NCI-H1930 (cell line): ENCODE results near the gene NT5DC3.

Experiments used
- DNase-seq, 2 experiments: peaks; one replicate each; lab custom pipeline; 2025; lab: John Stamatoyannopoulos, UW

The NT5DC3 gene

GRCh38 chr12:103840876-103841689, at the start of gene NT5DC3:
TSS of gene NT5DC3 (minus strand) at chr12:103841234. CDS start at chr12:103841156, 78 bp downstream.
- peak; percentile 49 to 79 for DNase-seq

- no peak for DNase-seq
Measured at GRCh38 chr12:103887738-103888137, 46.7 kb upstream of the NT5DC3 start.

DNA sequence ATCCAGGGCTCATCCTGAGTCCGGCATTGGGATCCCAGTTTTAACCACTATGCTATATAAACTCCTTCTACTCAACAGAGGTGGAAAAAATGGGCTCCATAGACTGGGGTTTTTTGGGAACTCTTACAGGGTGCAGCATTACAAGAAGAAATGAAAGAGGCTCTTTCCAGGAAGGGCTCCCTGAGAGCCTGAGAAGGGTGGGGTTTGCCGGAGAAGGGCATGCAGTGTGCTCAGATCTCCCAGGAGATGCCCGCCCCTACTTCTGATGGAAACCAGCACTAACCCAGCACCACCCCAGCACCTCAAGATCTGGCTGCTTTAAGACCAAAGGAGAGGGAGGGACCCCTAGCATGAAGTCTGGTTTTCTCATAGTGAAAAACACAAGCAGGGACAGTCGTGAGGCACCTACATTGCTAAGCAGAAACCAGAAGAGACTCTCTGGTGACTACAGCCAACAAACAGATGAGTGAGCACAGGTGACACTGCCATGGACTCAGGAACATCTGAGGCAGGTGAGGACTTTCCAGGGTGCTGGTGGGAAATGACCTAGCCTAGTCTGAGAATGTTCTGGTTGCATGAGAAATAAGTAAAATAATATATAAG, 45.3 kb upstream of the NT5DC3 start:
- no peak for DNase-seq

DNA sequence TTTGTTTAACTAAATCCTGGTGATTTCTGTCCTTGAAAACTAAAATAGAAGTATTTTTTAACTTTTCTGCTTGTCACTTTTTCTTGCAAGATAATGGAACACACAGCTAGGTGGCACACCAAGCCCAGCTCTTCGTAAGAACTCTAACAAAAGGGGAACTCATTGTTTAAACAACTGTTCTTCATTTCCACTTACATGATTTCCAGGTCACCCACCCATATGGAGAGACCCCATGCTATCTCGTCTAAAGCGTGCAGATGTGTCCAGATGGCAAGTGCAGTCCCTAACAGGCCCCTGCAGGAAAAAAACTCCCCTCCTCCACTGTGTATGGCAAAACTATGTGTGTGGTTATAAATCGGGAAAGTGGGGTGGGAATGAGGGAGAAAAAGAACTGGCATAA, 43.3 kb upstream of the NT5DC3 start:
- DNase-seq, result no peak

DNA sequence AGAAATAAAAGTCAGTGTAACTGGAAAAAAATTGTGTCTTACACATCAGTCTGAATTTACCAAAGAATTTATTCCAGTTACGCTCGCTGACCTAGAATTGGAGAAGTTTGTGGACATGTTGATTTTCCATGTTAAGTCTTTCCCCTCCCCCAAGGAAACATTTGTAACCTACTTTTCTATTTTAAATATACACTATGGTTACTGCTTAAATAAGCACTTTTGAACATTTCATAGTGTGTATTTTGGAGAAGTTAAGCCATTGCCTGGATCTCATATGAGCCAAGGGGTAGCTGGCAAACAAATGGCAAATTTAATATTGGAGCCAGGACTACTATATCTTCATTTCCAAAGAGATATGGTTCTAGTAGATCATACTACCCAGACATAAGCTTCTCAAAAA, 42.9 kb upstream of the NT5DC3 start:
- DNase-seq, result no peak

- DNase-seq, result no peak
Measured at GRCh38 chr12:103882861-103883596, 42.0 kb upstream of the NT5DC3 start.

GRCh38 chr12:103881261-103881660, 40.2 kb upstream of the NT5DC3 start:
- no peak for DNase-seq

GRCh38 chr12:103880299-103881142, 39.5 kb upstream of the NT5DC3 start:
- DNase-seq, result peak; percentile 48

DNA sequence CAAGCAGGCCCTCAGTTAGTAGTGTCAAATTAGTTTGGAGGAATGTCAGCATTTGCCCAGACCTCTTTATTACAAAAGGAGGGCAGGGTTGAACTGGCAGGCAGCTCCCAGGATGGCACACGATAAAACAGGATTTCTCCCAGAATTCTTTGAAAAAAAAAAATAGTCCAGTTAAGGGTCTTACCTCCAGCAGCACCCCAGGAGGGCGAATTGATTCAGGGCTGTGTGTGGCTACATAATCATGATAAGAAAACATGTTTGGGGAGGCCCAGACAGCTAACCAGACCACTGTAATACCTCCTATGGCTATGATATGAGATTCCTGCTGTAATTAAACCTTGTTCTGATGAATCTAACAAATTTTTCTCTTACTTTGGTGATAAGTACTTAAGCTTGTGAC, 38.8 kb upstream of the NT5DC3 start:
- no peak for DNase-seq

- DNase-seq, result no peak
Measured at GRCh38 chr12:103879048-103879692, 38.1 kb upstream of the NT5DC3 start.

DNA sequence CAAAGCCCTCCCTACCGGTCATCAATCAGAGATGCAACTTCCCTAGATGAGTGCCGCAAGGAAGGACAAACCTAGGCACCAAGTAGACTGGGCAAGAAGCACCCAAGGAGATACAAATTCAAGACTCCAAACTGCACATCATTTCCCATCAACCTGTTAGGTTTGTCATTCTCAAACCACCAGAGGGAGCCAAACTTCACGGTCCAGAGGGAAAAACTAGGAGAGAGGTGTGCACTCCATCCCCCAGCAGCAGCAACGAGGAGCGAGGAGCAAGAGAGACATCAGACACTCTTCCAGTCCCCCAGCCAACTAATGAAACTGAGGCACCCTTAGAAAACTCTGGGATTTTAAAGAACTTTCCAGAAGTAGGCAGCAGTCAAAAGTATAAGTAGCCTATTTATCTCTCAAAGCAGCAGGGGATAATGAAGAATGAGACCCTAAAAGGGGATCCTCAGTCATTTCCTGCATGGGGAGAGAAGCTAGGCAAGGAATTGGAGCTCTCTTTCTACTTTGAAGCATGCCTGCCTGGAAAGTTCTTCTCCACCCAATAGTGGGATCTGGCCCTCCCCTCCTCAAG, 37.0 kb upstream of the NT5DC3 start:
- DNase-seq, result peak; percentile 63 to 78

- no peak for DNase-seq
Measured at GRCh38 chr12:103877288-103877687, 36.3 kb upstream of the NT5DC3 start.

GRCh38 chr12:103875666-103876065, 34.6 kb upstream of the NT5DC3 start:
- no peak for DNase-seq

DNA sequence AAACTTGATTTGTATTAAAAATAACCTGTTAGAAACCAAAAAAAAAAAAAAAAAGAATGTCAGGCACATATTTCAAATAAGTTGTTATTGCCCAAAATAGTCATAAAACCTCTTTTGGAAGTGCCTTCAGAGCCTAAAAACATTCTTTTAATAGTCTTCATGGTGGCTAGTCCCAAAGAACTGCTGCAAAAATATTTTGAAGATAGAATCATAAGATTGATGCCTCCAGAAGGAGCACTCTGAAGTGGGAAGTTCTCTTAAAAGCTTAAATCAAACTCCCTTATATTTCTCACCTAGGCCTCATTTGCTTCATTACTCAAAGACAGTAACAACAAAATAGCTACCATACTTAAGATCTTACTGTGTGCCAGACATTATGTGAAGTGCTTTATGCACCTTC, 27.2 kb upstream of the NT5DC3 start:
- DNase-seq, result no peak

DNA sequence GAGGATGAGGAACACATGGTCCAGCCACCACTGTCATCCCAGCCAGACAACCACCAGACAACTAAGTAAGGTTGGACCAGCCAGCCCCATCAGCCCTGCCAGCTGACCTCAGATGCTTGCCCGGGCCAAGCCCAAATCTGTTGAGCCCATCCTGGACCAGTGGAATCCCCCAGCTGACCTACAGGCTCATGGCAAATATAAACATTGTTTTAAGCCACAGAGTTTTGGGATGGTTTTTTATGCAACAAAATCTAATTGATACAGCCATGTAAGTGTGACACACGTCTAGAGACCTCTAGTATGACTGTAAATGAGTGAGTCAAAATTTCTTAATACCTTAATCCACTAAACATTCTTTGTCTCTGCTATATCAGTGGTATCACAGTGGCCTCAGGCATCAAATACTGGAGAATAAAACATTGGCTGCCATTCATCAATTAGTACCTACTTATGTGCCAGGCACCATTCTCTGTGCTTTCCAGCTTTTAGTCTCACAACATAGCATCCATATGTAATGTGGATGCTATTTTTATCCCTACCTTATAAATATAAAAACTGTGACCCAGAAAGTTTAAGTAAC, 24.2 kb upstream of the NT5DC3 start:
- no peak for DNase-seq

DNA sequence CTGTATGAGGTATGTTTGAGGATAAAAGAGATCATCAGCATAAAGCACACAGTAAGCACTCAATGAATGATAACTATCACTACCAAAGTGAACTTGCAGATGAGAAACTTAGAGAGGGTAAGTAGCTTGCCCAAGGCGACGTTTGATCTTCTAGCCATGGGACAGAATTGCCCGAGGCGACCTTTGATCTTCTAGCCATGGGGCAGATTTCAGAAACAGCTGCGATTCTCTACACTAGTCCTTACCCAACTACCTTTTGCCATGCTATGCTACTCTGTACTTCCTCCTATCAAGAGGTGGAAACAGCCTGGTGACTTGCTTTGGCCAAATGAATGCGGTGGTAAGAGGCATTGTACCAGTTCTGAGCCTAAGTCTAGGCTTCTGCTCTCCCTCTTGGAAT, 23.7 kb upstream of the NT5DC3 start:
- DNase-seq, result no peak

DNA sequence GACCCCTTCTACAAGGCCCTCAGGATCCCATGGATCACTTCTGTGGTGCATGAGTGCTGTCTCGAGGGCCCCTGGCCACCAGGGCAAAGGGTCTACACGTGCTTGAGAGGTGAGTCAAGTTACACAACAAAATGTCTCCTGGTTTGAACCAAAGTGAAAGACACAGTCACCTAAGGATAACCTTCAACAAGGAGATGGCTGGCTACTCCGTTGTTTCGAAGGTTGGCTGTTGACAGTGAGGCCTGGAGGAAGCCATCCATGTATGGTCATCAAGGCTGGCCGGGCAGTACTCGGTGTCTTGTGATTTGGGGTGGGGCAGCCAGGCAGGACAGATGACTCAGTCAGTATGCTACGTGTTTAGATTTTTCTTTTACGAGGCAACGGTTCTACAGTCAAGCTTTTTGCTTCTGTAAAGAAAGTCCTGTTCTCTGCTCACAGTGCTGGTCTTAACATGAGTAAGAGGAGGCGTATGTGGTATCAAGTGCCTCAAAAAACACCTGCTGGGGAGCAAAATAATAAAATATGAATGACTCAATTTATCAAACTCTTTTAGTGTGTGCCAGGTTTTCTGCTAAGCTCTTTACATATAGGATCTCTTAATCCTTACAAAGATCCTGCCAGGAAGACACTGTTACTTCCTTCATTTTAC, 18.0 kb upstream of the NT5DC3 start:
- DNase-seq, result no peak

- no peak for DNase-seq
Measured at GRCh38 chr12:103858335-103858734, 17.3 kb upstream of the NT5DC3 start.

DNA sequence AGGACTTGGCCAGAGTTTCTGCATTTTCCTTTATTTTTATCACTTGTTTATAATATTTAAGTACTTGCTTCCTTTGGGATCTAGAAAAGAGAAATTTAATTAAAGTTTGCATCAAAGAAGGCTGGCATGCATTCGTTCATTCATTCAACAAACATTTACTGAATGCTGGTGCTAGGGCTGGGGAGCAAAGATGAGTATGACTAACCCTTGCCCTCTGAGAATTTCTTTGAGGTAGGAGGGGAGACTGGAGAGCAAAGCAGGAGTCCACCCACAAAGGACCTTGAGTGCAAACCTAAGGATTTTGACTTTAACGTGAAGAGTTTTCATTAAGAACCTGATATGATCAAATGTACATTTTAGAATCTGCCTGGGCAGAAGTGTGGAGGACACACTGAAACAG, 16.1 kb upstream of the NT5DC3 start:
- no peak for DNase-seq
